NT2/D1 (cell line): ENCODE data around the gene CCDC47.

Source experiments
- SUZ12 ChIP-seq: IDR thresholded peaks from 2 replicates; pipeline ENCODE4 v1.6.1; 2011; ENCODE audit not compliant: insufficient read length, insufficient read depth; ENCODE audit errors: extremely low read depth
- YY1 ChIP-seq: IDR thresholded peaks from 2 replicates; pipeline ENCODE4 v1.6.1; 2011; ENCODE audit not compliant: insufficient read length, insufficient read depth
- ZNF274 ChIP-seq: IDR thresholded peaks from 2 replicates; pipeline ENCODE4 v1.6.1; 2011; ENCODE audit warnings: mild to moderate bottlenecking, low read depth, low read length

DNA sequence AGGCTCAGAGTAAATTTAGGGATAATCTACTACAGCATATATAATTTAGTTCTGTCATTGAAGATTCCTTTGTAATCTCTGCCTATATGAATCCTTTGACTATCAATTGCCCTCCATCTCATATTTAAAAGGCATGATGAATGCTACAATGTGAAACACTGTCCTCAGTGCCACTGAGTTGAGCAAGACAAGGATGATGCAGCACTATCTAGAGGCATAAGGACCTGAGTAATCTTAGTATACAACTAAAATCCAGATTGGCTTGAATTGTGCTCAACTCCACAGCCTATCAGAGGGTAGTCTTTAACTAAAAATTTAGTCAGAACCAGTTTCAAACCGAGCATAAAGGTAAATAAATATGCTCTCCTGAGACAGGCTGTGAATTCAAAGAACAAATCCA, 20.2 kb downstream of the CCDC47 start:
- TF ChIP-seq YY1 (no peak), ZNF274 (no peak), SUZ12 (no peak)
